Body of pancreas (tissue), 4 donors: ENCODE data around the gene SHANK1. TPM values are rescaled to one million over a fixed set of nuclear protein-coding genes. Genes with fewer than 3 reads are reported as not detected.

Source experiments
- ATAC-seq: fragments of 150-250 bp; one replicate; pipeline ENCODE4 v1.9.1; 2016
- DNase-seq, 4 donors: peaks; one replicate each; pipeline ENCODE4 v3.0.0-alpha.2; 2019
- H3K27ac ChIP-seq, 4 donors: fragments of 200-600 bp; sonication (generic); 1 replicate in 3 of 4; 2 replicates in 1 of 4; pipeline versions ENCODE4 v1.5.1 to v1.6.1; 2016 to 2019; ENCODE audit warnings: mild to moderate bottlenecking in 1 of 4, mixed read lengths in 1 of 4, moderate library complexity in 1 of 4
- H3K27me3 ChIP-seq, 2 donors: fragments of 200-600 bp; sonication (generic); one replicate each; pipeline ENCODE4 v1.6.0; 2016; ENCODE audit warnings: mild to moderate bottlenecking in 1 of 2
- H3K36me3 ChIP-seq, 2 donors: fragments of 200-600 bp; sonication (generic); replicated peaks in 1 of 2; 2 replicates each; pipeline ENCODE4 v1.5.1; 2016; ENCODE audit warnings: low read depth in 2 of 2; ENCODE audit not compliant: insufficient read depth in 1 of 2
- H3K4me1 ChIP-seq: fragments of 200-600 bp; sonication (generic); one replicate; pipeline ENCODE4 v1.6.0; 2016
- H3K4me3 ChIP-seq, 2 donors: fragments of 200-600 bp; sonication (generic); 1 replicate in 1 of 2; 2 replicates in 1 of 2; pipeline ENCODE4 v1.5.1; 2016 to 2019
- H3K9me3 ChIP-seq, 3 donors: fragments of 200-600 bp; sonication (generic); 1 replicate in 2 of 3; 2 replicates in 1 of 3; pipeline ENCODE4 v1.5.1; 2016
- POLR2A ChIP-seq, 3 donors: fragments of 450-650 bp; IDR thresholded peaks; one replicate each; pipeline ENCODE4 v1.6.1; 2016; ENCODE audit warnings: antibody characterized with exemption in 3 of 3, mild to moderate bottlenecking in 2 of 3
- WGBS, 2 donors: methylation state at CpG; one replicate each; pipeline ENCODE4 v1.1.5; 2017; 5-methylcytosine and 5-hydroxymethylcytosine counted together
- intact Hi-C: fragments of 100-400 bp; cut with DNase I; formaldehyde crosslinking; loops from one replicate; pipeline ENCODE4 v1.15.1; 2023
- total RNA-seq, 2 donors: library from RNA; depleted of rRNA; stranded (reverse); fragments of >200 nt; gene quantifications; one replicate each; pipeline ENCODE4 v1.1.0, GENCODE V29; 2016
- TF ChIP-seq, protein P1 (sequence below), 7 experiments: fragments of 450-650 bp in 4 of 7; fragments of 200-600 bp in 3 of 7; sonication (generic) in 3 of 7; IDR thresholded peaks; one replicate each; pipeline ENCODE4 v1.5.1; 2016 to 2019; ENCODE audit warnings: antibody characterized with exemption in 7 of 7

Gene SHANK1
- total RNA-seq, 2 donors from 2014 or later: 0.26 to 2.3 TPM

DNA sequence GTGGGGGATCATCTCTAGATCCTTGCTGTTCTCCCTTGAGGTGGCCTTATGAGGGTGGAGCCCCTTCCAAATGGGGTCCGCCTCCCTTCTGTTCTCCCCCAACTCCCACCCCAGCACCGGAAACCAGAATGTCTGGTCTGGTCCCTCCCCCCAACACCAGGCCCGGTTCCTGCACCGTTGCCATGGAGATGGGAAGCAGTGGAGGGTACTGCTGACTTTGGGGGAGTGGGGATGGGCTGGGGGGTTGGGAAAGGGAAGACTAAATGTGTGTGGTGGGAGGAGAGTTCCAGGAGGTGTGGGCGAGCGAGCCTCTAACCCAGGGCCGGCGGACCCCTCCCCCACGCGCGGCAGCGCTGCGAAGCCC, 1.7 kb downstream of the SHANK1 start:
- WGBS, 2 donors: 3 to 22% methylated on average over 4 to 13 of the region's 13 CpGs
- no peaks in the 10 kb centered on the region for H3K36me3 ChIP-seq
- H3K27ac ChIP-seq: no peak overlapping the region
- no peaks in the 10 kb centered on the region for H3K9me3 ChIP-seq
- no peak for TF ChIP-seq POLR2A (IDR thresholded peaks at IDR 0.05)
- H3K4me3 ChIP-seq: no peak overlapping the region
- peaks cover 0 to 13% of the 10 kb centered on the region in 2 donors for H3K27me3 ChIP-seq
- H3K4me1 ChIP-seq: peaks cover 11% of the 10 kb centered on the region
- DNase-seq (no peak), ATAC-seq (no peak)
- intact Hi-C loops: no loop called here

DNA sequence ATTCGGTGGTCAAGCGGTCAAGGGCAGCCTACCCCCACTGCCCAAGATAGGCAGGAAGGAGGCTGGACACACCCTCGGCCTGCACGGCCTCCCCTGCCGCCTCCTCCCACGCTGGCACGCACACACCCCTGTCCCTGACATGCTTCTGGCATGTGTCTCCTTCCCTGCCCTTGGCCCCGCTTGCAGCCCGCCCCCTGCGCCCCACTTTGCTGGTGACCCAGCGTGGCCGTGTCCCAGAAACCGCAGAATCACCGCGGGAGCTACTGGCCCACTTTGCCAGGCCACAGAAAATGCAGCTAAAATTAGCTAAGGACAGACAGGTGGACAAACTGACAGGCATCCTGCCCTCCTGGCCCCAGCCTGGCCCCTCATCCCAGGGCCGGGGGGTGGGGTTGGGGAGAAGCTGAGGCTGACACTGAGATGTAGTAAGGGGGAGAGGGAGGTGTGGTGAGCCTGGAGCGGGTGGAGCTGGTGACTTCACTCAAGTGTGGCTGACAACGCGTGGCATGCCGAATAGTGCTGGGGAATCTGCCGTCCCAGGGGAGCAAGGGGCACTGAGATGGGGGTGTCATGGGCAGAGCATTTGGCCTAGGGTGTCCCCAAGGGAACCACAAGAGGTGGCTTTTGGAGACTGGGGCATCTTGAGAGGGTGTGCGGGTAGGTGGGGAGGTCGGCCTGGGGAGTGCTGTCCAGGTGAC, 2.4 kb downstream of the SHANK1 start:
- Histone ChIP-seq H3K9me3 (no peaks in the 10 kb centered on the region), H3K27me3 (peaks cover 0 to 13% of the 10 kb centered on the region in 2 donors), H3K4me3 (no peak overlapping the region), H3K36me3 (no peaks in the 10 kb centered on the region), H3K4me1 (peaks cover 11% of the 10 kb centered on the region), H3K27ac (no peak overlapping the region)
- WGBS, 2 donors: 47 to 56% methylated on average over 15 to 22 of the region's 23 CpGs
- TF ChIP-seq, protein P1, sequence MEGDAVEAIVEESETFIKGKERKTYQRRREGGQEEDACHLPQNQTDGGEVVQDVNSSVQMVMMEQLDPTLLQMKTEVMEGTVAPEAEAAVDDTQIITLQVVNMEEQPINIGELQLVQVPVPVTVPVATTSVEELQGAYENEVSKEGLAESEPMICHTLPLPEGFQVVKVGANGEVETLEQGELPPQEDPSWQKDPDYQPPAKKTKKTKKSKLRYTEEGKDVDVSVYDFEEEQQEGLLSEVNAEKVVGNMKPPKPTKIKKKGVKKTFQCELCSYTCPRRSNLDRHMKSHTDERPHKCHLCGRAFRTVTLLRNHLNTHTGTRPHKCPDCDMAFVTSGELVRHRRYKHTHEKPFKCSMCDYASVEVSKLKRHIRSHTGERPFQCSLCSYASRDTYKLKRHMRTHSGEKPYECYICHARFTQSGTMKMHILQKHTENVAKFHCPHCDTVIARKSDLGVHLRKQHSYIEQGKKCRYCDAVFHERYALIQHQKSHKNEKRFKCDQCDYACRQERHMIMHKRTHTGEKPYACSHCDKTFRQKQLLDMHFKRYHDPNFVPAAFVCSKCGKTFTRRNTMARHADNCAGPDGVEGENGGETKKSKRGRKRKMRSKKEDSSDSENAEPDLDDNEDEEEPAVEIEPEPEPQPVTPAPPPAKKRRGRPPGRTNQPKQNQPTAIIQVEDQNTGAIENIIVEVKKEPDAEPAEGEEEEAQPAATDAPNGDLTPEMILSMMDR (IDR thresholded peaks at IDR 0.05): no peak
- TF ChIP-seq POLR2A (IDR thresholded peaks at IDR 0.05): no peak
- DNase-seq (no peak), ATAC-seq (no peak)
- intact Hi-C loops: no loop called here

DNA sequence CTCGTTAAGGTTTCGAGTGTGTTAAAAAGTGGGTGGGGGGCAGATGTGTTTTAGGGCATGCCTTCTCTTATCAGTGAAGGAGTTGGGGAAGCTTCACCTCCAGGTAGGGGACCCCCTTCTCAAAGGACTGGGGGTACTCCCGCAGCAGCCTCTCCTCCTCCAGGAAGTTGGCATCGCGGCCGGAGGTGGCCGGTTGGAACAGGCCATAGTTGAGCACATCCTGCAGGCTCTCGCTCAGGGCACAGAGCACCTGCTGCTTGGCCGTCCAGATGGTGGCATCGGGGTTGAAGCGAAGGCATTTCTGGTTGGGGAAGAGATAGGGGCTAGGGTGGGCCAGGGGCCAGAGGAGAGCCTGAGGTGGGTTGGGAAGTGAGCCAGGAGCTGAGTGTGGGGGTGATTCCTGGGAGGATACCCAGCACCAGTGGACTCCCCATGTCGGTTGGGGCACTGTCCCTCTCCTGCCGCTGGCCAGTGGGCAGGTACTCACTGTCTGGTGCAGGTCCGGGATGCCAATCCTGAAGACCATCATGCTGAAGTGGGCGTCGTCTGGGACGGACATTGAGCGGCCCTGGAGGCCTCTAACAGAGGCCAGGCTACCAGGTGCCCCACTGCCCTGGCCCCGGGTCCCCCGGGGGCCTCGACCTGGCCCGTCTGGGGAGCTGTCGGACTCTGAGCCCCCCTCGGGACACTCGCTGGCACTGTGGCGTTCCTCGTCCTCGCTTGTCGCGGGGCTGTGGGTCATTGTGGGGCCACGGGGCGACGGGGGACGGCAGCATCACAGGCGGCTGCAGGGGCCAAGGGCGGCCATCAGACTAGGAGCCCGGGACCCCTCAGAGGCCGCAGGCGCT, 3.2 kb downstream of the SHANK1 start:
- Histone ChIP-seq H3K27me3 (peaks cover 0 to 13% of the 10 kb centered on the region in 2 donors), H3K4me3 (no peak overlapping the region), H3K27ac (no peak overlapping the region), H3K36me3 (no peaks in the 10 kb centered on the region), H3K4me1 (peaks cover 11% of the 10 kb centered on the region), H3K9me3 (no peaks in the 10 kb centered on the region)
- intact Hi-C loops: no loop called here
- no peak for ATAC-seq
- no peak for DNase-seq
- TF ChIP-seq POLR2A (IDR thresholded peaks at IDR 0.05): no peak
- TF ChIP-seq, protein P1 (IDR thresholded peaks at IDR 0.05): no peak
- WGBS, 2 donors: 51 to 63% methylated on average over 6 to 33 of the region's 39 CpGs

DNA sequence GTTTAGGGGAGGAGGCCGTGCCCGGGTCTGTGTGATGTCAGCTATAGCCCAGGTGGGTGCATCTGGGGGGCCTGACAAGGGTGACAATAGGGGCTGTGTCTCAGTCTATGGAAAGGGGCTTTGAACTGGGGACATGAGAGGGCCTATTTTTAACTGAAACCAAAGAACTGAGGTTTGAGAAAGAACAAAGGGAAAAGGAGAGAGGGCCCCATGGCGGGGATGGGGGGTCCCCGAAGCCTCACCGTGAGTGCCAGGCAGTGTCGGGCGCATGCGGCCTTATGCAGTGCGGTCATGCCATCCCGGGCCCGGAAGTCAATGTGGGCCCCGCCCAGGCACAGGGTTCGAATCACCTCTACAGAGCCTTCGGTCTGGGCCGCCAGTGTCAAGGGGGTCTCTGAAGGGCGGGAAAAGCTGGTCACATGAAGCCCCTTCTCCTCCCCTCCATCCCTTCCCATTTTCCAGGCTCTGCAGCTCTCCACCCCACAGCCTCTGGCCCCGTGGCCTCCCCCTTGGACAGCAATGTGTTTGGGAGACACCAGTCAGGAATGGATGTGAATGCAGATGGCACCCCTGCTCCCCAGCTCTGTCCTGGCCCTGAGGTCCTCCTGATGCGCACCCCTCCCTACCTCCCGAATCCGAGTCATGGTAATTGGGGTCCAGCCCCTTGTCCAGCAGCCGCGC, 5.9 kb downstream of the SHANK1 start:
- ATAC-seq: no peak
- TF ChIP-seq, protein P1 (IDR thresholded peaks at IDR 0.05): no peak
- TF ChIP-seq POLR2A (IDR thresholded peaks at IDR 0.05): no peak
- intact Hi-C loops: no loop called here
- 66 to 68% methylated on average over 18 to 21 of the region's 22 CpGs for WGBS, 2 donors
- Histone ChIP-seq H3K4me3 (no peak overlapping the region), H3K27ac (no peak overlapping the region), H3K27me3 (peaks cover 0 to 10% of the 10 kb centered on the region in 2 donors), H3K36me3 (no peaks in the 10 kb centered on the region), H3K9me3 (no peaks in the 10 kb centered on the region), H3K4me1 (peaks cover 6% of the 10 kb centered on the region)
- no peak for DNase-seq

DNA sequence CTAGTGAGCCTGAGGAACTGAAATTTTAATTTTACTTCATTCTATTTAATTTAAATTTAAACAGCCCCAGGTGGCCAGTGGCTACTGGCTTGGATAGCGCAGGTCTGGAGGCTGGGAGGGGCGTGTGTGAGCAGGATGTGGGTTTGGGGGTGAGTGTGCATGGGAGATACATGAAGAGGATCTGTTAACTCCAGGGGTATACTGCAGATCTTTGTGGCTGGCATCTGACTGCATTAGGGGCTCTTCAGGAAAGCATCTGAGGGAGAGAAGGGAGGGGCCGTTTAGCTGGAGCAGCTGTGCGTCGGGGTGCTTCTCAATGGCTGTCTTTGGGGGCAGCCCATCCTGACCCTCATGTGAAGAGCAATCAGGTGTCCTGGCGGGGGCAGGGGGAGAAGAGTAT, 6.8 kb downstream of the SHANK1 start:
- H3K9me3 ChIP-seq: no peaks in the 10 kb centered on the region
- H3K36me3 ChIP-seq: no peaks in the 10 kb centered on the region
- WGBS, 2 donors: 44 to 52% methylated on average over 6 of the region's 6 CpGs
- no peak overlapping the region for H3K4me3 ChIP-seq
- intact Hi-C loops: no loop called here
- DNase-seq (no peak), ATAC-seq (no peak)
- no peaks in the 10 kb centered on the region for H3K4me1 ChIP-seq
- no peak for TF ChIP-seq POLR2A (IDR thresholded peaks at IDR 0.05)
- TF ChIP-seq, protein P1 (IDR thresholded peaks at IDR 0.05): no peak
- peaks cover 0 to 3% of the 10 kb centered on the region in 2 donors for H3K27me3 ChIP-seq
- H3K27ac ChIP-seq: no peak overlapping the region
